ENCODE data around the gene TAS1R2. TPM values are rescaled to one million over a fixed set of nuclear protein-coding genes. Genes with fewer than 3 reads are reported as not detected.
A peak's percentile ranks its signal among the peaks of the same experiment; 100 is the strongest.
"Not testable (repeated sequence)": the region's sequence is repeated elsewhere in the genome, so short reads cannot be mapped to it uniquely, and the experiment has no call there.

Gene TAS1R2
- total and polyA plus RNA-seq, 2 donors from 2014 or later, result not detected

DNA sequence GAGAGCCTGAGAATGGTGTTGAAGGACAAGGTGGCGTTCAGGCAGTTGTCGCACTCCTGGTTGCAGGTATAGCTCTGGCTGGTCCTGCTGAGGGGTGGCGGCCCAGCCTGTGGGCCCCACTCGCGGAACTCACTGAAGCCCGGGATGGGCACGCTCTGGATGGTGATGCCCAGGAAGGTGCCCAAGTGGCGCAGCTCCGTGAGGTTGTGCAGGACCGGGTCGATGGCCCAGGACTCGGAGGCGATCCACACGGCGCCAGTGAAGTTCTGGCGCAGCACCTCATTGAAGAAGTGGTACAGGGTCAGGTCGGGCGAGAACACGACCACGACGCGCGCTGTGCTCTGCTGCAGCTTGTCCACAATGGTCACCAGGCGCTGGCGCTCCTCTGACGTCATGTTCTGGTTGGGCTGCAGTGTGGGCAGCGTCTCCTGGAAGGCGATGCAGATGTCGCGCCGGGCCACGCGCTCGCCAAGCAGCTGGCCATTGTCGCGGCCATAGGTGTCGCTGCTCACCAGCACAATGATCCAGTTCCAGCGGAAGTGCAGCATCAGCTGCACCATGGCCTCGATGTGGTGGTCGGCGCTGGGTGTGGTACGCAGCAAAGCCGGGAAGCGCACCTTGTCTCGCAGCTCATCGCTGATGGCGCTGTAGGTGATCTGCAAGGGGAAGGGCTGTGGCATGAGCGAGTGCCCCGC, 5.0 kb downstream of the TAS1R2 start:
- Histone ChIP-seq H3K27ac (ENCODE audit: low read depth in 2 of 2, low read length in 2 of 2) (no peak overlapping the region), H3K4me1 (ENCODE audit: control insufficient read depth in 2 of 3, insufficient read depth in 2 of 3, low read depth in 1 of 3, low read length in 3 of 3) (no peaks in the 10 kb centered on the region), H3K4me3 (ENCODE audit: low read length in 3 of 3) (no peak overlapping the region), H3K9ac (ENCODE audit: low read length in 3 of 3) (no peak overlapping the region), H3K36me3 (ENCODE audit: control insufficient read depth in 2 of 3, insufficient read depth in 3 of 3, low read length in 3 of 3) (no peaks in the 10 kb centered on the region), H3K9me3 (ENCODE audit: control insufficient read depth in 2 of 3, insufficient read depth in 1 of 3, low read length in 3 of 3) (no peaks in the 10 kb centered on the region), H3K27me3 (ENCODE audit: control insufficient read depth, insufficient read depth, low read length) (no peaks in the 10 kb centered on the region)
- no peak for DNase-seq
- FAIRE-seq, result no peak
- intact Hi-C loops (cut with DNase I), result no loop called here
- TF ChIP-seq CTCF (IDR thresholded peaks at IDR 0.05; ENCODE audit: borderline replicate concordance, extremely low read depth, insufficient read depth), result no peak

- DNase-seq, result no peak
- Histone ChIP-seq H3K36me3 (ENCODE audit: control insufficient read depth in 2 of 3, insufficient read depth in 3 of 3, low read length in 3 of 3) (no peaks in the 10 kb centered on the region), H3K27me3 (ENCODE audit: control insufficient read depth, insufficient read depth, low read length) (no peaks in the 10 kb centered on the region), H3K4me1 (ENCODE audit: control insufficient read depth in 2 of 3, insufficient read depth in 2 of 3, low read depth in 1 of 3, low read length in 3 of 3) (no peaks in the 10 kb centered on the region), H3K9ac (ENCODE audit: low read length in 3 of 3) (no peak overlapping the region), H3K9me3 (ENCODE audit: control insufficient read depth in 2 of 3, insufficient read depth in 1 of 3, low read length in 3 of 3) (no peaks in the 10 kb centered on the region), H3K27ac (ENCODE audit: low read depth in 2 of 2, low read length in 2 of 2) (no peak overlapping the region), H3K4me3 (ENCODE audit: low read length in 3 of 3) (no peak overlapping the region)
- intact Hi-C loops (cut with DNase I), result no loop called here
- no peak for FAIRE-seq
- TF ChIP-seq CTCF (IDR thresholded peaks at IDR 0.05; ENCODE audit: borderline replicate concordance, extremely low read depth, insufficient read depth), result no peak
These were observed 7.0 kb downstream of the TAS1R2 start for GRCh38 chr1:18852501-18852900.

DNA sequence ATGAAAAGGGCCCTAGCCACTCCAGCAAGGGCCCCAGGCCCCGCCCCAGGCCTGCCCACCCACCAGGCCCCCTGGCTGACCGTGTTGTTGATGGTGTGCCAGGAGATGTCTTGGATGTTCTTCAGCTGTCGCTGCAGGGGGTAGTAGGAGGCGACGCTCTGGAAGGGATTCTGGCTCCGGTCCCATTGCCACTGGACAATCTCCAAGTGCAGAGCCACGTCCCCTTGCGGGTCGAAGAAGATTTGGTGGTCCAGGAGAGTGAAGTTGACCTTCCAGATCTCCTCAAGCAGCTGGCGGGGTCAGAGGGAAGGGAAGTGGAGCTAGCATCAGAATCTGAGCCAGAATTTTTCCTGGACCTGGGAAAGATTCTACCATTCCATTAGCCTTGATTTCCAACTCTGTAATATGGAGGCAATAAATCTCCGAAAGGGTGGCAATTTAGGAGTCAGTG, 10.2 kb downstream of the TAS1R2 start:
- no peak overlapping the region for H3K9ac ChIP-seq (ENCODE audit: low read length in 3 of 3)
- intact Hi-C loops (cut with DNase I), result no loop called here
- DNase-seq (peak; percentile 46 to 93 (median 57)), FAIRE-seq (no peak)
- H3K36me3 ChIP-seq (ENCODE audit: control insufficient read depth in 2 of 3, insufficient read depth in 3 of 3, low read length in 3 of 3), result no peaks in the 10 kb centered on the region
- H3K4me3 ChIP-seq (ENCODE audit: low read length in 3 of 3), result no peak overlapping the region
- no peaks in the 10 kb centered on the region for H3K4me1 ChIP-seq (ENCODE audit: control insufficient read depth in 2 of 3, insufficient read depth in 2 of 3, low read depth in 1 of 3, low read length in 3 of 3)
- H3K27me3 ChIP-seq (ENCODE audit: control insufficient read depth, insufficient read depth, low read length), result no peaks in the 10 kb centered on the region
- peaks cover 0 to 2% (median 0%) of the 10 kb centered on the region in 3 donors for H3K9me3 ChIP-seq (ENCODE audit: control insufficient read depth in 2 of 3, insufficient read depth in 1 of 3, low read length in 3 of 3)
- TF ChIP-seq CTCF (IDR thresholded peaks at IDR 0.05; ENCODE audit: borderline replicate concordance, extremely low read depth, insufficient read depth), result no peak
- no peak overlapping the region for H3K27ac ChIP-seq (ENCODE audit: low read depth in 2 of 2, low read length in 2 of 2)

GRCh38 chr1:18847723-18848122, 11.7 kb downstream of the TAS1R2 start:
- DNase-seq; H3K4me1 ChIP-seq (ENCODE audit: control insufficient read depth in 2 of 3, insufficient read depth in 2 of 3, low read depth in 1 of 3, low read length in 3 of 3); H3K4me3 ChIP-seq (ENCODE audit: low read length in 3 of 3); H3K27me3 ChIP-seq (ENCODE audit: control insufficient read depth, insufficient read depth, low read length); H3K9me3 ChIP-seq (ENCODE audit: control insufficient read depth in 2 of 3, insufficient read depth in 1 of 3, low read length in 3 of 3); H3K27ac ChIP-seq (ENCODE audit: low read depth in 2 of 2, low read length in 2 of 2); FAIRE-seq; H3K9ac ChIP-seq (ENCODE audit: low read length in 3 of 3); H3K36me3 ChIP-seq (ENCODE audit: control insufficient read depth in 2 of 3, insufficient read depth in 3 of 3, low read length in 3 of 3); intact Hi-C loops (cut with DNase I): not testable (repeated sequence)

Measured in kidney (tissue), 14 donors.